ENCODE data around the gene MALSU1. TPM values are rescaled to one million over a fixed set of nuclear protein-coding genes. Genes with fewer than 3 reads are reported as not detected.
A peak's percentile ranks its signal among the peaks of the same experiment; 100 is the strongest.

MALSU1 gene
- total RNA-seq, 2 donors from 2014 or later, result 37.5 to 54.3 TPM

DNA sequence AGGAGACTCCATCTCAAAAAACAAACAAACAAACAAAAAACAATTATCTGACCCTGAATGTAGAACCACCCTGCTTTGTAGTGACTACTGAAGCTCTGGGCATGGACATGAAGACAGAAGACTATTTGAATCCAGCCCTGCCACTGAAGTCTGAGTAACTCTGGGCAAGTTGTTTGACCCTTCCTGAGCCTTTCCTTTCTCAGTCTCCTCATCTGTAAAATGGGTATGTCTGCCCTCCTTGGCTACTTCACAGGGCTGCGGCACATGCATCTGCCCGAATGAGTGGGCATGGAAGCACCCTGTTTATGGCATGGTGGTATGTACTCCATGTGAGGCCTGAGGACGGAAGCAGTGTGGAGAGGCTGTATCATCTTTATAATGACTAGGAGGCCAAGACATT lies 22.2 kb upstream of the MALSU1 start:
- intact Hi-C loops (cut with DNase I), result no loop called here
- H3K4me1 ChIP-seq, result no peaks in the 10 kb centered on the region
- TF ChIP-seq, protein P1, sequence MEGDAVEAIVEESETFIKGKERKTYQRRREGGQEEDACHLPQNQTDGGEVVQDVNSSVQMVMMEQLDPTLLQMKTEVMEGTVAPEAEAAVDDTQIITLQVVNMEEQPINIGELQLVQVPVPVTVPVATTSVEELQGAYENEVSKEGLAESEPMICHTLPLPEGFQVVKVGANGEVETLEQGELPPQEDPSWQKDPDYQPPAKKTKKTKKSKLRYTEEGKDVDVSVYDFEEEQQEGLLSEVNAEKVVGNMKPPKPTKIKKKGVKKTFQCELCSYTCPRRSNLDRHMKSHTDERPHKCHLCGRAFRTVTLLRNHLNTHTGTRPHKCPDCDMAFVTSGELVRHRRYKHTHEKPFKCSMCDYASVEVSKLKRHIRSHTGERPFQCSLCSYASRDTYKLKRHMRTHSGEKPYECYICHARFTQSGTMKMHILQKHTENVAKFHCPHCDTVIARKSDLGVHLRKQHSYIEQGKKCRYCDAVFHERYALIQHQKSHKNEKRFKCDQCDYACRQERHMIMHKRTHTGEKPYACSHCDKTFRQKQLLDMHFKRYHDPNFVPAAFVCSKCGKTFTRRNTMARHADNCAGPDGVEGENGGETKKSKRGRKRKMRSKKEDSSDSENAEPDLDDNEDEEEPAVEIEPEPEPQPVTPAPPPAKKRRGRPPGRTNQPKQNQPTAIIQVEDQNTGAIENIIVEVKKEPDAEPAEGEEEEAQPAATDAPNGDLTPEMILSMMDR (IDR thresholded peaks at IDR 0.05), result no peak
- no peak overlapping the region for H3K4me3 ChIP-seq
- no peaks in the 10 kb centered on the region for H3K27me3 ChIP-seq
- H3K9ac ChIP-seq (ENCODE audit: low read depth in 2 of 2, low read length in 2 of 2), result no peak overlapping the region
- no peak overlapping the region for H3K27ac ChIP-seq
- DNase-seq, result no peak
- no peaks in the 10 kb centered on the region for H3K36me3 ChIP-seq
- H3K9me3 ChIP-seq, result no peaks in the 10 kb centered on the region

DNA sequence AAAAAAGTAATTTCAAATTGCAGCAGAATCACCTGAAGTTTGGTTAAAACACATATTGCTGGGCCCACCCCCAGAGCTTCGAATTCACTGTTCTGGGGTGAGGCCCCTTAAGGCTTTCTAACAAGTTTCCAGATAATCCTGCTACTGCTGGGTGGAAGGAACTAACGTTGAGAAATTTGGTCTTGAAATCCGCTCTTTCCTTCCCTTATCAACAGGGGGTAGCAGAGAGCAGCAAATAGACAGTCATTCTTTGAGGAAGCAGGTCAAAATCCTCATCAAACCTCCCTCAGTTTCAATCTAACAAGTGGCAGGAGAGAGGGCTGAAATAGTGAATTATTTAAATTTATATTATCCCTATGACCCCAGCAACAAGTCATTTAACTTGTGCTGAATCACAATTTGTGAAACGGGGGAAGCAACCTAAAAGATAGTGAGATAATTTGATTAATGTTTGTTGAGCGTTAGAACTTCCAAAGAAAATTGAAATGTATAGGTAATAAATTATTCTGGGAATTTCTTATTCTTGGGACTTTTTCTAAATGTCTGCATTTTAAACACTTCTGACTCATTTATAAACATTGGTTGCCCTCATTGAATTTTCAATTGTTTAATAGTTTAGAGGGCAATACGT lies 21.7 kb upstream of the MALSU1 start:
- DNase-seq, result peak; percentile 51
- intact Hi-C loops (cut with DNase I), result no loop called here
- Histone ChIP-seq H3K9ac (ENCODE audit: low read depth in 2 of 2, low read length in 2 of 2) (no peak overlapping the region), H3K4me1 (no peaks in the 10 kb centered on the region), H3K27me3 (no peaks in the 10 kb centered on the region), H3K27ac (no peak overlapping the region), H3K4me3 (no peak overlapping the region), H3K9me3 (no peaks in the 10 kb centered on the region), H3K36me3 (no peaks in the 10 kb centered on the region)
- TF ChIP-seq, protein P1 (IDR thresholded peaks at IDR 0.05), result peak; percentile 65

DNA sequence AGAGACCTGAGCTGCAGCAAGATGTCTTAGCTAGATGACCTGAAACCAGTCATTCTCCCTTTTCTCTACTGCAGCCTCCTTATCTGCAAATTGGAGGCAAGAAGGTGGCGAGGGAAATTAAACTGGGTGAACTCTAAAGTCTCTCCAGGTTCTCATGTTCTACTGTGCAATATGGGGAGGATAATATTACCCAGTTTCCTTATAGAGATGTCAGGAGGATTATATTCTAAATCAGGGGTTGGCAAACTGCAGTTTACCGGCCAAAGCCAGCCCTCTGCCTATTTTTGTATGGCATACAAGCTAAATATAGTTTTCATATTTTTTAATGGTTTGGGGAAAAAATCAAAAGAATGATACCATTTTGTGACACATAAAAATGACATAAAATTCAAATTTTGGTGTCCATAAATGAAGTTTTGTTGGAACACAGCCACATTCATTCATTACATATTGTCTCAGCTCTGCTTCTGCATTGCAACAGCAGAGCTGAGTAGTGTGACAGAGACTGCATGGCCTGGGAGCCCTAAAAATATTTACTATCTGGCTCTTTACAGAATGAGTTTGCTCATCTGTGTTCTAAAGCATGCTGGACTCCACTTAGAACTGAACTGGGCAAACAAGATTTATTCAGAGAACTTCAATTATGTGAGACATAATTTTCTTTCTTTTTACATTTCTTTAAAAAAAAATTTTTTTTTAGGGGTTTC lies 19.2 kb upstream of the MALSU1 start:
- no peak overlapping the region for H3K27ac ChIP-seq
- H3K9me3 ChIP-seq, result no peaks in the 10 kb centered on the region
- no peaks in the 10 kb centered on the region for H3K4me1 ChIP-seq
- H3K4me3 ChIP-seq, result no peak overlapping the region
- no peaks in the 10 kb centered on the region for H3K36me3 ChIP-seq
- no peak overlapping the region for H3K9ac ChIP-seq (ENCODE audit: low read depth in 2 of 2, low read length in 2 of 2)
- H3K27me3 ChIP-seq, result no peaks in the 10 kb centered on the region
- intact Hi-C loops (cut with DNase I), result no loop called here
- no peak for DNase-seq
- TF ChIP-seq, protein P1 (IDR thresholded peaks at IDR 0.05), result no peak

DNA sequence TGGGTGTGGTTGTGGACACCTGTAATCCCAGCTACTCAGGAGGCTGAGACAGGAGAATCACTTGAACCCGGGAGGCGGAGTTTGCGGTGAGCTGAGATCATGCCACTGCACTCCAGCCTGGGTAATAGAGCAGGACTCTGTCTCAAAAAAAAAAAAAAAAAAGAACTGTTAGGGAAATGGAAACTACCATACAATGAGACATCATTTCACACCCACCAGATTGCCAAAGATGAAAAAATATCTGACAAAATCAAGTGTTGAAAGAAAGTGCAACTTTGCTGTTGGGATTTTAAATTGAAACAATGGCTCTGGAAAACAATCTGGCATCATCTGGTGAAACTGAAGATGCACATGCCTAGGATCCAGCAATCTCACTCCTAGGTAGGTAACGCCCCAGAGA lies 16.1 kb upstream of the MALSU1 start:
- Histone ChIP-seq H3K27me3 (no peaks in the 10 kb centered on the region), H3K9ac (ENCODE audit: low read depth in 2 of 2, low read length in 2 of 2) (no peak overlapping the region), H3K4me3 (no peak overlapping the region), H3K9me3 (no peaks in the 10 kb centered on the region), H3K36me3 (no peaks in the 10 kb centered on the region), H3K4me1 (no peaks in the 10 kb centered on the region), H3K27ac (no peak overlapping the region)
- TF ChIP-seq, protein P1 (IDR thresholded peaks at IDR 0.05), result no peak
- DNase-seq, result no peak
- intact Hi-C loops (cut with DNase I), result no loop called here

DNA sequence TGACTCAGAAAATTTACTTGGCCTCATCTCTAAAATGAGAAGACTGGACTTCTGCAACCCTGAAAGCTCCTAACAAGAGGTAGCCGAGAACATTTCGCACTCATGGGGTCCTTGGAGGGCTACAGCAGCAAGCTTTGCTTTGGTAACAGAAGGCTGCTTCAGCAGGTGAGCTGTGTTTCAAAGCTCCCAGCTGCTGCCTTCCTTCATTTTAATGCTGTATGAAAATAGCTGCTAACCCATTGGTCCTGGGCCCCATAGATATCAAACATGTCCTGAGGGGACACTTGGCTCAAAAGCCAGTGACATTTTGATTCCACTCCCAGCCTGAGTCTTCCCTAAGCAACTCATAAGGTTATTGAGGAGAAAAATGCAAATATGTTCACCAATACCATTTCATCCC lies 14.3 kb upstream of the MALSU1 start:
- intact Hi-C loops (cut with DNase I), result no loop called here
- Histone ChIP-seq H3K27ac (no peak overlapping the region), H3K9ac (ENCODE audit: low read depth in 2 of 2, low read length in 2 of 2) (no peak overlapping the region), H3K9me3 (no peaks in the 10 kb centered on the region), H3K4me1 (no peaks in the 10 kb centered on the region), H3K27me3 (no peaks in the 10 kb centered on the region), H3K36me3 (no peaks in the 10 kb centered on the region), H3K4me3 (no peak overlapping the region)
- TF ChIP-seq, protein P1 (IDR thresholded peaks at IDR 0.05), result no peak
- no peak for DNase-seq
